Dedifferentiated amniotic fluid mesenchymal stem cell (primary cell): ENCODE measurements around the gene ZNF264.
A peak's percentile ranks its signal among the peaks of the same experiment; 100 is the strongest.
"Not testable (repeated sequence)": the region's sequence is repeated elsewhere in the genome, so short reads cannot be mapped to it uniquely, and the experiment has no call there.

Experiments used
- DNase-seq: peaks from one replicate; pipeline ENCODE4 v3.0.0-alpha.2; 2016; ENCODE audit errors: extremely low spot score

The ZNF264 gene

GRCh38 chr19:57191141-57192076, at the start of gene ZNF264:
Gene ZNF264 (plus strand): TSS chr19:57191500. CDS start chr19:57191914, 414 bp downstream.
- DNase-seq, result peak; percentile 88

- DNase-seq, result no peak
These were observed 49.6 kb upstream of the ZNF264 start for GRCh38 chr19:57141699-57142098.

- DNase-seq, result no peak
These were observed 38.4 kb upstream of the ZNF264 start for GRCh38 chr19:57152921-57153320.

GRCh38 chr19:57161985-57162539, 29.2 kb upstream of the ZNF264 start:
- no peak for DNase-seq

GRCh38 chr19:57165846-57166245, 25.5 kb upstream of the ZNF264 start:
- DNase-seq, result no peak

- no peak for DNase-seq
These were observed 23.9 kb upstream of the ZNF264 start, which contains the start of gene DUXA for GRCh38 chr19:57167385-57167784. Gene DUXA (minus strand): TSS chr19:57167485. CDS start chr19:57167443, 42 bp downstream.

- DNase-seq, result peak; percentile 21
These were observed 19.7 kb upstream of the ZNF264 start for GRCh38 chr19:57171551-57172081.

GRCh38 chr19:57190301-57190700, 999 bp upstream of the ZNF264 start:
- no peak for DNase-seq

GRCh38 chr19:57192077-57192420, 749 bp downstream of the ZNF264 start:
- no peak for DNase-seq

GRCh38 chr19:57192993-57193392, 1.7 kb downstream of the ZNF264 start:
- no peak for DNase-seq

- DNase-seq, result not testable (repeated sequence)
These were observed 6.6 kb downstream of the ZNF264 start for GRCh38 chr19:57197874-57198273.

GRCh38 chr19:57202160-57202559, 10.9 kb downstream of the ZNF264 start:
- DNase-seq, result no peak

GRCh38 chr19:57210381-57210780, 19.1 kb downstream of the ZNF264 start:
- DNase-seq, result no peak

GRCh38 chr19:57212109-57212508, 20.8 kb downstream of the ZNF264 start:
- DNase-seq, result no peak

GRCh38 chr19:57227502-57227901, 36.2 kb downstream of the ZNF264 start:
- DNase-seq, result no peak

GRCh38 chr19:57231686-57232085, 40.4 kb downstream of the ZNF264 start:
- no peak for DNase-seq

- no peak for DNase-seq
These were observed 41.9 kb downstream of the ZNF264 start for GRCh38 chr19:57233207-57233606.

- DNase-seq, result no peak
These were observed 48.6 kb downstream of the ZNF264 start for GRCh38 chr19:57239982-57240310.

GRCh38 chr19:57240311-57241090, 49.2 kb downstream of the ZNF264 start, which contains the start of gene ZNF805:
Gene ZNF805 (plus strand): TSS chr19:57240632. CDS start chr19:57240892, 260 bp downstream.
- DNase-seq, result peak; percentile 86

- DNase-seq, result no peak
These were observed 49.9 kb downstream of the ZNF264 start for GRCh38 chr19:57241176-57241575.

- no peak for DNase-seq
These were observed 51.5 kb downstream of the ZNF264 start for GRCh38 chr19:57242821-57243220.

- no peak for DNase-seq
These were observed 53.2 kb downstream of the ZNF264 start for GRCh38 chr19:57244513-57244912.
